HG02759 (cell line): ENCODE data around the gene CPNE9.

Experiments used
- ATAC-seq: cut with Tn5 transposase; IDR thresholded peaks from one replicate; pipeline ENCODE4 v1.9.1; 2021; ENCODE audit warnings: mild to moderate bottlenecking, moderate library complexity; ENCODE audit not compliant: unreplicated experiment

CPNE9 gene, protein sequence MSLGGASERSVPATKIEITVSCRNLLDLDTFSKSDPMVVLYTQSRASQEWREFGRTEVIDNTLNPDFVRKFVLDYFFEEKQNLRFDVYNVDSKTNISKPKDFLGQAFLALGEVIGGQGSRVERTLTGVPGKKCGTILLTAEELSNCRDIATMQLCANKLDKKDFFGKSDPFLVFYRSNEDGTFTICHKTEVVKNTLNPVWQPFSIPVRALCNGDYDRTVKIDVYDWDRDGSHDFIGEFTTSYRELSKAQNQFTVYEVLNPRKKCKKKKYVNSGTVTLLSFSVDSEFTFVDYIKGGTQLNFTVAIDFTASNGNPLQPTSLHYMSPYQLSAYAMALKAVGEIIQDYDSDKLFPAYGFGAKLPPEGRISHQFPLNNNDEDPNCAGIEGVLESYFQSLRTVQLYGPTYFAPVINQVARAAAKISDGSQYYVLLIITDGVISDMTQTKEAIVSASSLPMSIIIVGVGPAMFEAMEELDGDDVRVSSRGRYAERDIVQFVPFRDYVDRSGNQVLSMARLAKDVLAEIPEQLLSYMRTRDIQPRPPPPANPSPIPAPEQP

DNA sequence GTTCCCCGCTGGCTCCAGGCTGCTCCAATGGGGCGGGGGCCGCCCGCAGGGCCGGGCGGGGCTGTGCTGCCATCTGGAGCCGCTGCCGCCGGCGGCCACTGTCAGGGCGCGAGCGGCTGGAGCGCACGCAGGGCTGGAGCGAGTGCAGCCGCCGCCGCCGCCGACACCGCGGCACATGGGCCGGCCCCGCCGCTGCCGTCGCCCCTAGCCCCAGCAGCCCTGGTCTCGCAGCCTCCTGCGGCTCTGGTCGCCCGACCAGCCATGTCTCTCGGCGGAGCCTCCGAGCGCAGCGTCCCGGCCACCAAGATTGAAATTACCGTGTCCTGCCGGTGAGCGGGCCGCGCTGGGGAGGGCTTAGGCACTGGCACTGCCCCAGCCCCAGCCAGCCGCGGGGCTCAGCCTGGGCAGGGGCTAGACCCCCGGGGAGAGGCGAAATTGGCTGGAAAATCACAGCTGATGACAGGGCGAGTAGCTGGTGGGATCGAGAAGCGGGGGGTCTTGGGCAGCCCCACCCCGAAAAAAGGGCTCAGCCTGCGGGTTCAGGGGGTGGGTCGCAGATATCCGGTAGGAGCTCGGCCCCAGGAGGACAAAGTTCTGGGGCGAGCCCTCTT is at the start of gene CPNE9:
CPNE9 (plus strand) TSS at position 98 of the 611 bp plus-strand sequence; CDS start at position 262, 164 bp downstream.
- ATAC-seq: no peak

DNA sequence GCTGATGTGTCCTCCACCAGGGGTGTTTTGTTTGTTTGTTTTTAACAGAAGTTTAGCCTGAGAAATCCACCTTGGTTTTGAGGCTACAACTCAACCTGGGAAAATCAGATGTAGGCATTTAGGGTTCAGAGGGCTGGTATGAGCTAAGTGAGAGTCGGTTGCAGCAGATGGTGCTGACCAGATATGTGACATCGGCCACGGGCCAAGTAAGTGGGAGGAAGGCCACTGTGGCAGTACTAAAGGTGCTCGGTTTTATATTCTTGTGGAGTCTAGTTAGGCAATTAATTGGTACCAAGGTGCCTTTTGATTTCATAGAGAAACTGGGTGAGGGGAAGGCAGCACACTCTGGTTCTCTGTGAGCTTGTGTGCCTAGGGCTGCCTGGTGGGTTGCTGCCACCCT is 43.8 kb upstream of the CPNE9 start:
- no peak for ATAC-seq

DNA sequence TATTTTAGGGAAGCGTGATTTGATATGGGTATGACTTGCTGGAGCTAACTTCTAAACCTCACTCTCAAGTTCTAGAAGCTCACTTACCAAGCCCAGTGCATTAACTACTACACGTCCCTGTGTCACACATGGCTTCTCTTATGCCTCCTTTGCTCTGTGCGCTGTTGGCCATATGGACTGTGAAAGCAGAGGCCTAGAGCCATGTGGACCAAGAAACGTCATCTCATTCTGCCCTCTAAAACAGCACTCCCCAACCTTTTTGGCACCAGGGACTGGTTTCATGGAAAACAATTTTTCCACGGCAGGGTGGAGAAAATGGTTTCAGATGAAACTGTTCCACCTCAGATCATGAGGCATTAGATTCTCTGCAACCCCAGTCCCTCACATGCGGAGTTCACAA is 42.7 kb upstream of the CPNE9 start:
- ATAC-seq: no peak

DNA sequence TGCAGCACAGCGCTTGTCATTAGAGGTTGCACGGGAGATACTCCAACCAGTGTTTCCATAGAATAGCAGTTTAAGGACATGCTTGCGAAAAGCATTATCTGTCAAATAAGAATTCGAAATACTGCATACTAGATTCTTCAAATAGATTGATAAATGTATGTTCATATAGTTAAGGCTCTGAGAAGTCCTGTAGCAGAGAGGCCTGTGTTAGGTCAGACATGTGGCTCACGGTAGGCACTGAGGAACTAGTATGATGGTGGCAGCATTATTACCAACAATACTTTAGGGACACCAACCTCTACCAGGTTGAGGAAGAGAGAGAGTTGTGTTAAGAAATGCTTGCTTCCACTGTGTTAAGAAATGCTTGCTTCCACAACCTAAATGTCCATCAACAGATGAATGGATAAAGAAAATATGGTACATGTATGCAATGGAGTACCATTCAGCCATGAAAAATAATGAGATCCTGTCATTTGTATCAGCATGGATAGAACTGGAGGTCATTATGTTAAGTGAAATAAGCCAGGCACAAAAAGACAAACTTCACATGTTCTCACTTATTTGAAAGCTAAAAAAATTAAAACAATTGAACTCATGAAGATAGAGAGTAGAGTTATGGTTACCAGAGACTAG is 39.4 kb upstream of the CPNE9 start:
- no peak for ATAC-seq

DNA sequence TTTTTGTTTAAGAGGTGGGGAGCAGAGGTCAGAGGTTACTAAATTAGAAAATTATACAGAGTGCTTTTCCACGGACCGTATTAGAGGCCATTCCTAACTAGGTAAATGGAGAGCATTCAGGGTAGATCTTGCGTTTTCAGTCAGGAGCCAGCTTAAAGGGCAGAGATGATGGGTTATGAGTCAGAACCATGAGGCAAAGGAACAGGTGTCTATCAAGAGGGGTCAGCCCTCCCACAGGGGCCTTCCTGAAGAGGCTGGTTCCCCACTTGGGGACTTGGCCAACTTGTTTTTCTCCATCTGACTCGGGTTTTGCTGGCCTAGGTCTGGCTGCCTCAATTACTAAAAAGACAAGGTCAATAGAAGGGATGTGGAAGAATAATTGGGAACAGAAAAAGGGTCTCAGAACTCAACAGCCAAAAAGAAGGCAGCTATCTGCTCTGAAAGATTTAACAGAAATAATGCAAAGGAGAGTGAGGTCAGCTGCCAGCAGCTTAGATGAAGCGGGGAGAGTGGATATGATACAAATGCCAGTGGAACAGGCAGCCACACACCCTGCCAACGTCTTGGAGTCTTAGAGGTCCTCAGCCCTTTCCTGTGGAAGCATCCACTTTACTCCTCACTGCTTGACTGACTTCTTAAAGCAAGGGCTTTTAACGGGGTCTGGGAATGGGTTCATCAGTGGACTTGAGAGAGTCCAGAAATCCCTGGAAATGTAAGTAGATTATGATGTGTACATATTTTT is 36.8 kb upstream of the CPNE9 start:
- ATAC-seq: no peak

DNA sequence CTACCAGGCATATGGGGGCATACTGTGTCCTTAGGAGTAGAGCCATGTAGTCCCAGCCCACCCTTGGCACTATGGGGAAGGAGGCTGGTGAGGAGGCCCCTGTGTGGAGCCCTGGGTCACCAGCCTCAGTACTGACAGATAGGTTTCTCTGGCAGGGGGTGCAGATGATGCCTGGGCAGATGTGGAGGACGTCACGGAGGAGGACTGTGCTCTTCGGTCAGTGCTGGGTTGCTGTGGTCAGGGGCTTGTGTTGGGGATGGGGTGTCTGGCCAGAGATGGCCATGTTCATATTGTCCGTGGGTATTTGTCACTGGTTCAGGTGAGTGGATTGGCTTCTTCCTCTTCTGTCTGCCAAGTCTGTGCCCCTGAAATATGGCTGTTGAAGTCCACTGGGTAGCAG is 34.4 kb upstream of the CPNE9 start:
- ATAC-seq: no peak

DNA sequence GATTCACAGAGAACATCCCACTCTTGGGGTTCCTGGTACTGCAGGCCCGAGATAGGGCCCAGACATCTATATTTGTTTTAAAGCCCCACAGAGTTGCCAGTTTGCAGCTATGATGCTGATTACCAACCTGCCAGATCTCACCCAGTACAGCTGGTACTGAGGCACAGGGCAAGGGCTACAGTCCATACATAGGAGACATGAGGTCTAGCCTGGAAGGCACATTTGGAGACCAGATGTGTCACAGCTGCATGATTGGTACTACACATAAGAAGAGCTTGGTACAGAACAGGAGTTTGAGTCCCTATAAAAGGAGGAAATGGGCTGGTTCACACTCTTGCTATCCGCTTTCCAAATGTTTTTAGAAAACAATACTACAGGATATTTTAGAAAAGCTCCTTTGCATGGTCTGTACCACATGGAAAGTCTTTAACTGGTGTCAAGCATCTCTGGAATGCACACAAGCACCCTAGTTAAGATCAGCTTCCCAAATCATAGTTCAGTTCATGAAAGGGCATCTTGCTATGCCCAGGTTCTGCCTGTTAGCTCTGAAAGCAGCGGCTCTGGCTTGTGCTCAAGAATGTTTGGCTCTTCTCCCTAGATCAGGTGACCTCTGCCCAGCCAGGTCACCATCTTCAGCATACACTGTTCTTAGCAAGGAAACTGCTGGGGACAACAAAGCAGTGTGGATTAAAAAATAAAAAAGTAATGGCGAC is 33.8 kb upstream of the CPNE9 start:
- ATAC-seq: no peak

DNA sequence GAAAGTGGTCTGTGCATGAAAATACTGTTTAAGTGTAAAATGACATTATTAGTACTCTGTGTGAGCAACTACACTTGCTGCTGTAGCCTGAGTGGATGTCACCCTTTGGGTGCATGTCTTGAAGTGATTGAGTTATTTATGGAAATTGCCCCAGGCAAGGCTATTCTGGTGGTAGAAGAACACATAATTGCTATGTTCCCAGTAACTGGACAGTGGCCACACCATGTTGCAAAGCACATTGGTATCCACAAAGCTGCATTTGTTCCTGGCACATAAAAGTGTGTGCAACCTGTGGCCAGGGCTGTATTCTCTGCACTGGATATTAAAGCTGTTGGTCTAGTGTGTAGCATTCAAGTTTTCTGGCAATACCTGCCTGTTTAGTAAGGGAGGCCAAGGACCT is 30.6 kb upstream of the CPNE9 start:
- no peak for ATAC-seq

DNA sequence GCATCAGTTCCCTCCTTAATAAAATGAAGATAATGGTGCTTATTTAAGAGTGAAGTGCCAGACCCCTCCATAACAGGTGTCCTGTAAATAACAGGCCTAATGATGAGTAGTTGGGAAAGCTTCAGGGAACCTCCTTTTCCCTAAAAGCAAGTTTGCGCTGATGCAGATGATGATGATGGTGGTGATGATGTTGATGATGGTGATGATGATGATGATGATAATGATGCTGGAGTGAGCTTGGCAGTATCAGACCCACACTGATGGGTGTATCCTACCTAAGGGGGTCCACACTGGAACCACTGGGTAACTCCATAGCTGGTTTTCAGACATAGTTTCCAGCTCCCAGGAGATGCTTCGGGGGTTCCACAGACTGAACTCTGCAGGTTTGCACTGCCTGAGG is 29.9 kb upstream of the CPNE9 start:
- ATAC-seq: no peak

DNA sequence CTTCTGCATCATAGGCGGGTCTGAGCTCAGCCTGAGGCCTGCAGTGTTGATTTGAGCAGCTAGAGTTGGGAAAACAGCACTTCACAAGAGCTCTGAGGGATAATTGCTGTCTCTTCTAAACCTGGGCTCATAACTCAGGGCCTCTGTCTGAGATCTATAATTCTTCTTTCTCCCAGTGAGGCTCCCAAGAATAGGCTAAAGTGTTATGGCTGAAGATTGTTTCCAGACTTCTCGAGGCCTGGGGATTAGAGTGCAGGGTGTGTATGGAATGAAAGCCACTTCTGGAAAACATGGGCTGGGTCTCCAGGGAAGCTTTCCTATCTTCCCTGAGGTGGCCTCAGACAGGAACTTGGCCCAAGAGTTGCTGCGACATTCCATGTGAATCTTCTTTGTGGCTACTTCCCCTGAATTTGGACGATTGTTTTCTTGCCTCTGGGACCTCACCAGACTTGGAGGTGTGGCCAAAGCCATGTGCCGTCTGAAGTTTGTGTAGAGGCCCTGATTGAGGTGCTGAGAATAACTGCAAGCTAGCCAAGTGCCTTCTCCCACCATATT is 27.8 kb upstream of the CPNE9 start:
- ATAC-seq: no peak

DNA sequence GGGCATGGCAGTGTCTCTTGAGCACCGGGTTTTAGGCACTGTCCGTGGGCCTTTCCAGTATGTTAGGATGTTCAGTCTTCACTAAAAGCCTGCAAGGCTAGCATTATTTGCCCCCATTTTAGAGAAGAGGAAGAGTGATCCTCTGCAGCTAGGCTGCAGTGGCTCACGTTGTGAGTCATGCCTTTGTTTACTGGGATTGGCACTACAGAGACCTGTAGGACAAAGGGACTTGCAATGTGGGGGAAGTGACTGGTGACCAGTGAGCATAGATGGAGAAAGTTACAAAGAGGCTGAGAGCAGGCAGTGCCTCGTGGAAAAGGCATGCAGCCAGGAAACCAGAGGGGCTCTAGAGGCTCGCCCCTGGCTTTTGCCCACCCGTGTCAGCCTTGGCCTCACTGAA is 26.8 kb upstream of the CPNE9 start:
- no peak for ATAC-seq

DNA sequence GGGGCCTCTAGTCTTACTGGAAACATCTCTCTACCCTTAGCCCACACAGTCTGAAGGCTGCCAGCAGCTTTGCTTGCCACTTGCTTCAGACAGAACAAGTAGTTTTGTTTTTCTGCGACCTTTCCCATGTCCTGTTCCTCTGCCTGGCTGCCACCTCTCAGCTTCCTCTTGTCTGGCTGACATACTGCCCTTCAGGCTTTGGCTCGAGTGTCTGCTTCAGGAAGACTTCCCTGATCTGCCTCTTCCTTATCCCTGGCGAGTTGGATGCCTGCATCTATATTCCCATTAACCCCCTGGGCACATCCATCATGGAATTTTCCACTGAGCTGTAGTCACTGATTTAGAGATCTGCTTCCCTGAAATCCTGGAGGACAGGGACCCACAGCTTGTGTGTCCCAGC is 25.1 kb upstream of the CPNE9 start:
- ATAC-seq: no peak

DNA sequence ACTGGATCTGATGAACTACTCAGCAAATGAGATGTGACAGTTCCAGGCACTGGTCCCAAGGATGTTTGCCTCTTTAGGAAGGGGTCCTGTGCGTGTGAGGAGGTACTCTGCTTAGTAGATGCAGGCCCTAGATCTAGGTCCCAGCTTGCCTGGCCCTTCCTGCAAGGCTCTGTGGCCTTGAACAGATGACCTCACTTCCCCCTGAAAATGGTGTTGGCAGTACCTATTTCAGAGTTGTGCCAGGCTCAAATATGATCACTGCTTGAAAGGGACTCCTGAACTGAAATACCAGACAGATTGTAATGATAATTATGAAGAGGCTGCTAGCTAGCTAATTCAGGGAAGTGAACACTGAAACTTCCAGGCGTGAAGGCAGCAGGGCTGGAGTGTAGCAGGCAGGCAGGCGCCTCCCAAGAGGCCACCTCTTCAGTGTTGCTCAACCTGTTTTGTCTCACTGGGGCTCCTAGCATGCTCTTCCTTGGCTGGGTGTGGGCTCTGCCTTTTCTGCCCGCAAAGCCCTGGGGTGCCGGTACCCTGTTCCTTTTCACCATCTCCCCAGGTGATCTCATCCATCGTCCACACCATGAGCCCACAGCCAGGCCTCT is 24.1 kb upstream of the CPNE9 start:
- ATAC-seq: no peak

DNA sequence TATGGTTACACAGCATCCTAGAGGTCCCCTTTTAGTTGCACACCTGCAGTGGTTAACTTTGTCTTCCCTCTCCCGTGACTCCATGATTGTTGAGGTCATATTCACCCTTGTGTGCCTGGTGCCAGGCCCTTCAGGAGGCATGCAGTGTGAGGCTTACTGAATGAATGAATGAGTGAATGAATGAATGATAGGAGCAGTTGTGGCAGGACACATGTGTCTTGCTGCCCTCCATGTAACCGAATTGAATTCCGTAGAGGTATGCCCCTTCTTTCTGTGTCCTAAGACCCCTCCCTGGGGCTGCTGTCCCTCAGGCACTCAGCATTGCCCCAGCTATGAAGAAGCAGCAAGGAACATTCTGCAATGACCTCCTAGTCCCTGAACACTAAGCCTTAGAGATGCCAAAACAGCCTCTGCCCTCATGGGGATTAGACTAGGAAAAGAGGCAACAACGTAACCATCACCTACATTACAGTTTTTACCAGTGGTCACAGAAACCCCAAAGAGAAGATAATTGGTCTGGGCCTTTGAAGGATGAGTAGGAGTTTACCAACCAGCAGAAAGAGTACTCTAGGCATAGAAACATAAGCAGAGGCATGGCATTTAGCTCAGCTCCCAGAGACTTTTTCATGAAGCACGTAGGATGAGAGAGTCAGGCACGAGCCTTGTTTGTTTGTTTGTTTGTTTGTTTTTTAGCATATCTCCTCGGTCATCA is 22.5 kb upstream of the CPNE9 start:
- ATAC-seq: no peak

DNA sequence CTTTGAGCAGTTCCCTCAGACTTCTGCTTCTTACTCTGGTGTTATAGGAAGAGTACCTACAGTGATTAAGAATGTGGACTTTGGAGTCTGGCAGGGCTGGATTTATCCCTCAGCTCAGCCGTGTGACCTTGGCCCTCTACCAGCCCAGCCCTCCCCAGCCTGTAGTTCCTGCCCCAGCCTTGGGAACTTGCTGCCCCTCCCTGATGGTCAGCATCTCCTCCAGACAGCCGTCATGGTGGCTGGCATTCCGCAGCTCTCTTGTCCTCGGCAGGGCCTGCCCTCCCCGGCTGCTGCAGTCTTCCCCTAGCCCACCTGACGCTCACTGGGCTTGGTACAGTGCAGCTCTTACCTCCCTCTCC is 21.9 kb upstream of the CPNE9 start:
- no peak for ATAC-seq

DNA sequence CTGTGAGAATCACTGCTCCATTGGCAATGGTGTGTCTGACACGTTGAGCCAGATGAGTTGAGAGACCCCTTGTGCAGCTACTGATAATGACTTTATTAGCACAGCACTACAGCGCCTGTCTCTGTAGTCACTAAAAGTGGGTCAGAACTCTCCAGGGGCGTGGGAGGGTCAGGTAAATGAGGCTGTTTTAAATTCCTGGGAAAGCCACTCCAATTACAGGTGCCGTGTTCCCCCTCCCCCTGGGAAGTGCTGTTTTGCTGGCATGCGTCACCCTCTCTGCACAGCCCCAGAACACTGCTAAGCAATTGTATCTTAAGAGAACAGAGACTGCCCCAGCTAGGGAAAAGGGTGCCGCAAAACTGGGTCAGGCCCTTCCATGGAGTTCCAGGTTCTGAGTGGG is 21.5 kb upstream of the CPNE9 start:
- ATAC-seq: no peak

DNA sequence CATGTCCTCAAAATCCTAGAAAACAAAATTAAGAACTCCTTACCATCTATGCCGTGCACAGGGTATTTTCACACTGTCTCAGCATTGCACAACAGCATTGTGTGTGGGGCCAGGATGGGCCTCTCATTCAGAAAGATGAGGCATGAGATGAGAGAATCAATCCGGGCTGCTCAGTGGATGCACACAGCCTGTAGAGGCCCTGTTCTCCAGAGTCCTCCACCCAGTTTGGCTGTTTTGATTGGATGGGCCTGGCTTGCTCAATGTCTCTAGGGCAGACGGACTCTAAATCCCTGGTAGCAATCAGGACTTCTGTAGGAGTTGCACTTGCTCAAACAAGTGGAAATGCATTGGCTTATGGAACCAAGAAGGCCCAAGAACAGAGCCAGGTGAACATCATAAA is 20.2 kb upstream of the CPNE9 start:
- no peak for ATAC-seq

DNA sequence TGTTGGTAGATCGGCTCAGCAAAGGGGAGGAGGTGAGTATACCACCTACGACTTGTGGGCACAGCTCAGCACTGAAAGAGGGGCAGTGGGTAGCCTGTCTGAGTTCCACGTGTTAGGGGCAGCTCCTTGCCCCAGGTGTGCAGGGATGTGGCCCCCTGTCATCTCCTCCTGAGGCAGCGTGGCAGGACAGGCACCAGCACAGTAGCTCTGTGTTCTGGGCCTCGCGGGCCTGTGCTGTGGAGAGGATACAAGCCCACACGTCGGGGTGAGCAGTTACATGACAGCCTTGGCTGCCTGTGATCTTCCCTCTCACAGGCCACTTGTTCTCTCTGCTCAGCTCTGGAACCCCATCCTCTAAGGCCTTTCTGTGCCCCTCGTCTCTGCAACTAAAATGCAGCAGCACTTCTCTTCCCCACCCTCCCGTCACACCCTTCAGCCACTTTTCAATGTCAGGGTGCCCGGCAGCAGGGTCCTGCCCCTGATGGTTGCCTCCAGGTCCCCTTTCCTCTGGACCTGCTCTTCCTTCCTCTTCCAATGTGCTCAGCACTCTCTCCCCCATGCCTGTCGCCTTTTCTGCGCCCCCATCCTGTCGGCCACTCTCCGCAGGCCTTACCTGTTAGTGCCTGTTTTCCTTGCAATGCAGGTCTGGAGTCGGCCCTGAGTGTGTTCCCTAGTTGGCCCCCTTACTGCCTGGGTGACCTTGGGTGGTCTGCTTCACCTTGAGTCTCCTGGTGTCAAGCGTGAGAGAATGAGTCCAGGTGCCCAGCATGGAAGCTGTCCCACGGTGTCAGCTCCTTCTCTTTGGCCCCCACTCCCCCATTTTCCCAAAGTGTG is 18.2 kb upstream of the CPNE9 start:
- no peak for ATAC-seq
